Esophagus muscularis mucosa (tissue), 4 donors: ENCODE results near the gene TRAF5.

ENCODE experiments used
- EP300 ChIP-seq: sonication (generic); formaldehyde crosslinking; IDR thresholded peaks from one replicate; pipeline ENCODE4 v1.6.1; 2017; ENCODE audit warnings: antibody characterized with exemption
- POLR2A ChIP-seq: fragments of 450-650 bp; IDR thresholded peaks from one replicate; pipeline ENCODE4 v1.6.1; 2017; ENCODE audit warnings: antibody characterized with exemption, moderate library complexity, mild to moderate bottlenecking, low read depth
- POLR2AphosphoS5 ChIP-seq, 2 donors: sonication (generic); formaldehyde crosslinking; IDR thresholded peaks; one replicate each; pipeline ENCODE4 v1.6.1; 2017; ENCODE audit warnings: antibody characterized with exemption in 2 of 2
- TF ChIP-seq, protein P1 (sequence below), 3 experiments: fragments of 200-600 bp in 2 of 3; fragments of 450-650 bp in 1 of 3; sonication (generic) in 2 of 3; IDR thresholded peaks; one replicate each; pipeline ENCODE4 v1.5.1; 2017 to 2019; ENCODE audit warnings: antibody characterized with exemption in 3 of 3, mild to moderate bottlenecking in 2 of 3, moderate library complexity in 1 of 3

- TF ChIP-seq, protein P1, sequence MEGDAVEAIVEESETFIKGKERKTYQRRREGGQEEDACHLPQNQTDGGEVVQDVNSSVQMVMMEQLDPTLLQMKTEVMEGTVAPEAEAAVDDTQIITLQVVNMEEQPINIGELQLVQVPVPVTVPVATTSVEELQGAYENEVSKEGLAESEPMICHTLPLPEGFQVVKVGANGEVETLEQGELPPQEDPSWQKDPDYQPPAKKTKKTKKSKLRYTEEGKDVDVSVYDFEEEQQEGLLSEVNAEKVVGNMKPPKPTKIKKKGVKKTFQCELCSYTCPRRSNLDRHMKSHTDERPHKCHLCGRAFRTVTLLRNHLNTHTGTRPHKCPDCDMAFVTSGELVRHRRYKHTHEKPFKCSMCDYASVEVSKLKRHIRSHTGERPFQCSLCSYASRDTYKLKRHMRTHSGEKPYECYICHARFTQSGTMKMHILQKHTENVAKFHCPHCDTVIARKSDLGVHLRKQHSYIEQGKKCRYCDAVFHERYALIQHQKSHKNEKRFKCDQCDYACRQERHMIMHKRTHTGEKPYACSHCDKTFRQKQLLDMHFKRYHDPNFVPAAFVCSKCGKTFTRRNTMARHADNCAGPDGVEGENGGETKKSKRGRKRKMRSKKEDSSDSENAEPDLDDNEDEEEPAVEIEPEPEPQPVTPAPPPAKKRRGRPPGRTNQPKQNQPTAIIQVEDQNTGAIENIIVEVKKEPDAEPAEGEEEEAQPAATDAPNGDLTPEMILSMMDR (IDR thresholded peaks at IDR 0.05), result no peak
- TF ChIP-seq EP300, result no peak
- TF ChIP-seq POLR2A, result no peak
- TF ChIP-seq POLR2AphosphoS5 (IDR thresholded peaks at IDR 0.05), result no peak
Observed at GRCh38 chr1:211296396-211296795, 30.2 kb upstream of the TRAF5 start.
